KMS-11 (cell line): ENCODE measurements around the gene HBEGF.

Experiments
- H2AFZ ChIP-seq: fragments of 200-600 bp; sonication (generic); 2 replicates; pipeline ENCODE4 v1.6.1; 2016; ENCODE audit warnings: antibody characterized with exemption, mixed run types, low read depth
- H3K27ac ChIP-seq: fragments of 200-600 bp; sonication (generic); 2 replicates; pipeline ENCODE4 v1.6.1; 2016; ENCODE audit warnings: mild to moderate bottlenecking, mixed run types
- H3K27me3 ChIP-seq: fragments of 200-600 bp; sonication (generic); 2 replicates; pipeline ENCODE4 v1.6.1; 2017; ENCODE audit warnings: mild to moderate bottlenecking, low read depth, mixed run types, moderate library complexity; ENCODE audit not compliant: insufficient read depth
- H3K36me3 ChIP-seq: fragments of 200-600 bp; sonication (generic); 2 replicates; pipeline ENCODE4 v1.6.1; 2017; ENCODE audit warnings: mild to moderate bottlenecking, mixed run types; ENCODE audit not compliant: insufficient read depth
- H3K4me1 ChIP-seq: fragments of 200-600 bp; sonication (generic); 2 replicates; pipeline ENCODE4 v1.6.1; 2016; ENCODE audit warnings: mild to moderate bottlenecking, low read depth, mixed run types; ENCODE audit not compliant: poor library complexity, severe bottlenecking
- H3K4me2 ChIP-seq: fragments of 200-600 bp; sonication (generic); 2 replicates; pipeline ENCODE4 v1.7.0; 2016; ENCODE audit warnings: mild to moderate bottlenecking, mixed run types
- H3K4me3 ChIP-seq: fragments of 200-600 bp; sonication (generic); IDR thresholded peaks from 2 replicates; pipeline ENCODE4 v1.6.1; 2017; ENCODE audit warnings: low read depth, low read length, mixed read lengths; ENCODE audit not compliant: insufficient read depth
- H3K79me2 ChIP-seq: fragments of 200-600 bp; sonication (generic); 2 replicates; pipeline ENCODE4 v1.6.1; 2016; ENCODE audit warnings: low read depth, mixed run types; ENCODE audit not compliant: insufficient read depth
- H3K9ac ChIP-seq: fragments of 200-600 bp; sonication (generic); 2 replicates; pipeline ENCODE4 v1.6.1; 2016; ENCODE audit warnings: mild to moderate bottlenecking, mixed run types
- H4K20me1 ChIP-seq: fragments of 200-600 bp; sonication (generic); 2 replicates; pipeline ENCODE4 v1.6.1; 2016; ENCODE audit warnings: mild to moderate bottlenecking, mixed run types; ENCODE audit not compliant: insufficient read depth
- TF ChIP-seq, protein P1 (sequence below): fragments of 200-600 bp; sonication (generic); conservative IDR thresholded peaks from 2 replicates; pipeline ENCODE4 v1.6.1; 2017; ENCODE audit warnings: low read depth, mild to moderate bottlenecking, antibody characterized with exemption, low read length, moderate library complexity, mixed read lengths

HBEGF gene

DNA sequence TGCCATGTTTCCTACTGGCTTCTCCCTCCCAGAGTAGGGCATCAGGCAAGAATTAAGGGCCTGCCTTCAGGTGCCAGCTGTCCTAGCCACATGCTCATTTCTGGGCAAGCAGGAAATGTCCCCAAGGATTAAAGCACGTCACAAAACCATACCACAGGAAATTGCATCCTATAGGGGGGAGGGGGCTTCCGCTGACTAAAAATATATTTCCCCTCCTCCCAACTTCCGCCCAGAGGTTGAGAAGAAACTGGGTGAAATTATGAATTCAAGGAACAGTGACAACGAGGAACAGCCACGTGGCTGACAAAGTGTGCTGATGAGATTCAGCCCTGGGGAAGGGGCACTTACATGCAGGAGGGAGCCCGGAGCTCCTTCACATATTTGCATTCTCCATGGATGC lies 4.1 kb downstream of the HBEGF start:
- Histone ChIP-seq H3K27me3 (peaks cover 9% of the 10 kb centered on the region; the same call in 1 of the 2 replicates), H3K9ac (no peak overlapping the region), H4K20me1 (no peaks in the 10 kb centered on the region), H3K4me1 (peaks cover 7% of the 10 kb centered on the region), H3K27ac (no peak overlapping the region), H3K79me2 (no peaks in the 10 kb centered on the region), H3K36me3 (no peaks in the 10 kb centered on the region), H3K4me2 (no peak overlapping the region), H3K4me3 (no peak overlapping the region), H2AFZ (no peak overlapping the region)
- TF ChIP-seq, protein P1, sequence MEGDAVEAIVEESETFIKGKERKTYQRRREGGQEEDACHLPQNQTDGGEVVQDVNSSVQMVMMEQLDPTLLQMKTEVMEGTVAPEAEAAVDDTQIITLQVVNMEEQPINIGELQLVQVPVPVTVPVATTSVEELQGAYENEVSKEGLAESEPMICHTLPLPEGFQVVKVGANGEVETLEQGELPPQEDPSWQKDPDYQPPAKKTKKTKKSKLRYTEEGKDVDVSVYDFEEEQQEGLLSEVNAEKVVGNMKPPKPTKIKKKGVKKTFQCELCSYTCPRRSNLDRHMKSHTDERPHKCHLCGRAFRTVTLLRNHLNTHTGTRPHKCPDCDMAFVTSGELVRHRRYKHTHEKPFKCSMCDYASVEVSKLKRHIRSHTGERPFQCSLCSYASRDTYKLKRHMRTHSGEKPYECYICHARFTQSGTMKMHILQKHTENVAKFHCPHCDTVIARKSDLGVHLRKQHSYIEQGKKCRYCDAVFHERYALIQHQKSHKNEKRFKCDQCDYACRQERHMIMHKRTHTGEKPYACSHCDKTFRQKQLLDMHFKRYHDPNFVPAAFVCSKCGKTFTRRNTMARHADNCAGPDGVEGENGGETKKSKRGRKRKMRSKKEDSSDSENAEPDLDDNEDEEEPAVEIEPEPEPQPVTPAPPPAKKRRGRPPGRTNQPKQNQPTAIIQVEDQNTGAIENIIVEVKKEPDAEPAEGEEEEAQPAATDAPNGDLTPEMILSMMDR: no peak

DNA sequence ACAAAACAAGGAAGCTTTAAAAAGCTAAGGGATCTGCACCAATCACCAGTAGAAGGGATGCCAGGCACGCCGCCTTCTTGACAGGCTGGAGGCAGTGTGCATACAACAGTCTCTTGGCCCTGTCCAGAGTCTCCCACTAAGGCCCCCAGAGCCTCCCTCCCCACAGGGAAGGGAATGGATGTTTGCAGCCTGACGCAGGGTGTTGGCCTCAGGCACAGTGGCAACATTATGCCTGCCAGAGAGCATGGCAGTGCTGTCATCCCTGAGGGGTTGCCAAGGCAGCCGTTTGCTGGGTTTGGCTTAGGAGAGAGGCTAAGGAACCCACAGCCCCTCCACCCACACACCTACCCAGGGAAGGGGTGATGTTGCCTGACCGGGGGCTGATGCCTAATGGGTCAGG lies 4.8 kb downstream of the HBEGF start:
- no peaks in the 10 kb centered on the region for H3K36me3 ChIP-seq
- H3K4me1 ChIP-seq: peaks cover under 1% of the 10 kb centered on the region
- no peaks in the 10 kb centered on the region for H3K79me2 ChIP-seq
- H2AFZ ChIP-seq: no peak overlapping the region
- H3K27me3 ChIP-seq: peaks cover 5% of the 10 kb centered on the region; the same call in 1 of the 2 replicates
- TF ChIP-seq, protein P1: no peak
- no peak overlapping the region for H3K27ac ChIP-seq
- H4K20me1 ChIP-seq: no peaks in the 10 kb centered on the region
- H3K9ac ChIP-seq: no peak overlapping the region
- no peak overlapping the region for H3K4me3 ChIP-seq
- H3K4me2 ChIP-seq: no peak overlapping the region

DNA sequence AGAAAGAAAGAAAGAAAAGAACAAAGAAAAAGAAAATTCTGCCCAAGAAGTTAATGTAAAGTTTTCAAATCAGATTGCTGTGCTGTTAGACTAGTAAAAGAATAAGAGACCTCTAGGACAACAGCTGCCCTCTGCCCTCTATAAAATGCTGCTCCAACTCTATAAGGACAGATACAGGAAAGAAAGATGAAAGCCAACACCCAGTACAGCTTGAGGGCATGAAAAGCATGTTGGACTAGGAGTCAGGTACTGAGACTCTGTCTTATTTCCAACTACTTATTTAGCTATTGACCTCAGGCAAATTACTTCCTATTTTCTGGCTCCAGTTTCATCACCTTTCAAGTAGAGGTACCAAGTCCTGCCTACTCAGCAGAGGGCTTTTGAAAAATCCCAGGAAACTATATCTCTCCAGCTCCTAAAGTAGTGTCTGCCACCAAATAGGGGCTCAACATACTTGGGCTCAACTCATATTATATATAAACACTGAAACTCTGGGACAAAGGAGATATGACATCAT lies 5.7 kb downstream of the HBEGF start:
- Histone ChIP-seq H3K27ac (no peak overlapping the region), H3K79me2 (no peaks in the 10 kb centered on the region), H3K36me3 (no peaks in the 10 kb centered on the region), H3K4me2 (no peak overlapping the region), H3K9ac (no peak overlapping the region), H4K20me1 (no peaks in the 10 kb centered on the region), H3K4me3 (no peak overlapping the region), H2AFZ (no peak overlapping the region), H3K4me1 (no peaks in the 10 kb centered on the region), H3K27me3 (peaks cover 3% of the 10 kb centered on the region; the same call in 1 of the 2 replicates)
- TF ChIP-seq, protein P1: no peak

DNA sequence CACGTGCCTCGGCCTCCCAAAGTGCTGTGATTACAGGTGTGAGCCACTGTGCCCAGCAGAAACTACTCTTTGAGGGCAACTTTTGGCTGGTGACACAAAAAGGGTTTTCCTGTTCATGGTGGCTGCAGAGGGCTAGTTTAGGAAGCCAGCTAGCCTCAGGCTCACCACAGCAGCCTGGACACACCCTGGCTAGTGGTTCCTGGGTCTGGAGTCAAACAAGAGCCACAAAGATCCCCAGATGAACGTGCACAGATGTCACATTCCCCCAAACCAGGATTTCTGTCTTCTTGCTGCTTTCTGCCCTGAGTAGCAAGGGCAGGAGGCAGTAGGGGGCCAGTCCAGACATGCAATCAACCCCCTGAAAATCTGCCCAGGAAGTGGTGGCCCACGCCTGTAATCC lies 6.8 kb downstream of the HBEGF start:
- Histone ChIP-seq H3K36me3 (no peaks in the 10 kb centered on the region), H3K4me2 (no peak overlapping the region)

More for the DNA sequence above, 6.8 kb downstream of the HBEGF start:
- H3K9ac ChIP-seq: no peak overlapping the region
- TF ChIP-seq, protein P1: no peak
- H2AFZ ChIP-seq: no peak overlapping the region
- H3K27me3 ChIP-seq: no peaks in the 10 kb centered on the region
- H3K4me1 ChIP-seq: no peaks in the 10 kb centered on the region
- H4K20me1 ChIP-seq: no peaks in the 10 kb centered on the region
- no peak overlapping the region for H3K4me3 ChIP-seq
- no peaks in the 10 kb centered on the region for H3K79me2 ChIP-seq
- no peak overlapping the region for H3K27ac ChIP-seq
